Kidney (tissue), 14 donors: ENCODE results near the gene ACTA2. TPM values are rescaled to one million over a fixed set of nuclear protein-coding genes. Genes with fewer than 3 reads are reported as not detected.

ENCODE experiments used
- DNase-seq, 5 donors: peaks; one replicate each; pipeline ENCODE4 v3.0.0-alpha.2; 2013 to 2020
- FAIRE-seq: peaks from 2 replicates; lab custom pipeline; 2012; peaks lifted over from hg19 to GRCh38; lab: Jason Lieb, UNC
- H3K27ac ChIP-seq, 2 donors: one replicate each; pipeline ENCODE4 v1.7.0; 2013; ENCODE audit warnings: low read depth in 2 of 2, low read length in 2 of 2, inconsistent platforms in 1 of 2
- H3K27me3 ChIP-seq: one replicate; pipeline ENCODE4 v1.7.1; 2013; ENCODE audit warnings: low read length, inconsistent platforms; ENCODE audit not compliant: control insufficient read depth, insufficient read depth
- H3K36me3 ChIP-seq, 3 donors: one replicate each; pipeline versions ENCODE4 v1.7.0 to v1.7.1; 2013; ENCODE audit warnings: low read length in 3 of 3, control low read depth in 1 of 3, inconsistent platforms in 1 of 3; ENCODE audit not compliant: insufficient read depth in 3 of 3, control insufficient read depth in 2 of 3
- H3K4me1 ChIP-seq, 3 donors: one replicate each; pipeline versions ENCODE4 v1.7.0 to v1.7.1; 2013; ENCODE audit warnings: low read length in 3 of 3, inconsistent platforms in 1 of 3, low read depth in 1 of 3; ENCODE audit not compliant: control insufficient read depth in 2 of 3, insufficient read depth in 2 of 3
- H3K4me3 ChIP-seq, 3 donors: one replicate each; pipeline versions ENCODE4 v1.7.0 to v1.8.1; 2013; ENCODE audit warnings: low read length in 3 of 3, control low read depth in 1 of 3, inconsistent platforms in 1 of 3
- H3K9ac ChIP-seq, 3 donors: one replicate each; pipeline versions ENCODE4 v1.7.0 to v1.7.1; 2013; ENCODE audit warnings: low read length in 3 of 3, control low read depth in 1 of 3, inconsistent platforms in 1 of 3
- H3K9me3 ChIP-seq, 3 donors: one replicate each; pipeline versions ENCODE4 v1.7.0 to v1.7.1; 2013; ENCODE audit warnings: low read length in 3 of 3, control low read depth in 1 of 3, inconsistent platforms in 1 of 3; ENCODE audit not compliant: control insufficient read depth in 2 of 3, insufficient read depth in 1 of 3
- intact Hi-C: fragments of 100-400 bp; cut with DNase I; formaldehyde crosslinking; loops from one replicate; pipeline ENCODE4 v1.11.1; 2022
- polyA plus RNA-seq: library from polyadenylated mRNA; stranded (reverse); fragments of 350-450 nt; fragmentation: Illumina TruSeq; extraction: RNeasy Lipid Tissue Mini Kit (QIAGEN cat#74804); gene quantifications from one replicate; pipeline ENCODE4 v1.2.3, GENCODE V29; 2014; ENCODE audit warnings: low read depth, low replicate concordance; ENCODE audit not compliant: insufficient read depth
- total RNA-seq: library from RNA; stranded (reverse); fragmentation: NEBNext Ultra II Directional; extraction: Animal tissue kit (Norgen Biotek cat#: 25700); gene quantifications from one replicate; pipeline ENCODE4 v1.2.1, GENCODE V29; 2021
- TF ChIP-seq, protein P1 (sequence below): IDR thresholded peaks from 3 replicates; pipeline ENCODE4 v1.5.1; 2012; ENCODE audit warnings: mild to moderate bottlenecking, moderate library complexity, borderline replicate concordance; ENCODE audit not compliant: insufficient read depth; ENCODE audit errors: extremely low read depth
- donor health status: control.
- donor health status: control.
- donor health status: control.
- donor health status: control.
- donor health status: control.
- donor health status: DM: yes; HTN: yes; CAD: no.
- donor health status: Normal renal cell carcinoma (clear cell type).

Gene ACTA2
- total and polyA plus RNA-seq, 2 donors from 2014 or later, result 378 to 471 TPM

DNA sequence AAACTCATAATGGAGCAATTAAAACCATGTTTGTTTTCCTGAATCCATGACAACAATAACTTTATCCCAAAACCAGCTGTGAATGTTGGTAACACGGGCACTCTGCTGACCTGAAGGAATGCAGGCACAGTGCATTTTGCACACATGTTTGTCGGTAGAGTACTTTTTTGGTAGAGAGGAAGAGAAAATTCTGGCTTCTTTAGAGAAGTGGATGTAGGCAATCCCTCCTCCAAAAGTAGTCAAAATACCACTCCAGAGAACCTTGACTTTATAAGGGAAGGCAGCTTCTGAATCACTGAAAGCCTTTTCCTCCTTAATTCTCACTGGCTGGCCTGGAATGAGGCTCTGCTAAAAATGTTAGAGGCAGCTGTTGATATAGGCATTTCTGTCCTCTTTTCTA, 15.8 kb upstream of the ACTA2 start:
- DNase-seq (no peak), FAIRE-seq (no peak)
- intact Hi-C loops, result no loop called here
- no peaks in the 10 kb centered on the region for H3K36me3 ChIP-seq
- no peaks in the 10 kb centered on the region for H3K9me3 ChIP-seq
- H3K4me3 ChIP-seq, result no peak overlapping the region
- peaks cover 0 to 2% (median 0%) of the 10 kb centered on the region in 3 donors for H3K4me1 ChIP-seq
- no peaks in the 10 kb centered on the region for H3K27me3 ChIP-seq
- no peak overlapping the region for H3K27ac ChIP-seq
- H3K9ac ChIP-seq, result no peak overlapping the region
- TF ChIP-seq, protein P1, sequence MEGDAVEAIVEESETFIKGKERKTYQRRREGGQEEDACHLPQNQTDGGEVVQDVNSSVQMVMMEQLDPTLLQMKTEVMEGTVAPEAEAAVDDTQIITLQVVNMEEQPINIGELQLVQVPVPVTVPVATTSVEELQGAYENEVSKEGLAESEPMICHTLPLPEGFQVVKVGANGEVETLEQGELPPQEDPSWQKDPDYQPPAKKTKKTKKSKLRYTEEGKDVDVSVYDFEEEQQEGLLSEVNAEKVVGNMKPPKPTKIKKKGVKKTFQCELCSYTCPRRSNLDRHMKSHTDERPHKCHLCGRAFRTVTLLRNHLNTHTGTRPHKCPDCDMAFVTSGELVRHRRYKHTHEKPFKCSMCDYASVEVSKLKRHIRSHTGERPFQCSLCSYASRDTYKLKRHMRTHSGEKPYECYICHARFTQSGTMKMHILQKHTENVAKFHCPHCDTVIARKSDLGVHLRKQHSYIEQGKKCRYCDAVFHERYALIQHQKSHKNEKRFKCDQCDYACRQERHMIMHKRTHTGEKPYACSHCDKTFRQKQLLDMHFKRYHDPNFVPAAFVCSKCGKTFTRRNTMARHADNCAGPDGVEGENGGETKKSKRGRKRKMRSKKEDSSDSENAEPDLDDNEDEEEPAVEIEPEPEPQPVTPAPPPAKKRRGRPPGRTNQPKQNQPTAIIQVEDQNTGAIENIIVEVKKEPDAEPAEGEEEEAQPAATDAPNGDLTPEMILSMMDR, result no peak

DNA sequence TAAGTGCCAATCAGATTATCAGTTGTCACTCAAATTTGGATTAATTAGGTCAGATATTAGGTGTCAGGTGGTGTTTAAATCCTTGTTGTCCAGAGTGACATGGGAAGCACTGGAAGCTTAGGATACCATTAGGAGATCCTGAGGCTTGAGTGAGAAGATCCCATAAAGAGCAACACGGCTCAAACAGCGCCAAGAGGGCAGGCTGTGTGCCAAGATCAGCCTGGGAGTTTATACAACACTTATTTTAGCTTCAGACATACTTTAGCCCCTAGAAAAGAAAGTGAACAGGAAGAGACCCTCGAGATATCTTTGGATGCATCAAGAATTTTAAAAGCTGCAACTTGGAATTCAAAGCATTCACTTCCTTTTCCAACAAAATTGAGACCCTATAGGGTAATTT, 14.2 kb upstream of the ACTA2 start:
- TF ChIP-seq, protein P1, result no peak

DNA sequence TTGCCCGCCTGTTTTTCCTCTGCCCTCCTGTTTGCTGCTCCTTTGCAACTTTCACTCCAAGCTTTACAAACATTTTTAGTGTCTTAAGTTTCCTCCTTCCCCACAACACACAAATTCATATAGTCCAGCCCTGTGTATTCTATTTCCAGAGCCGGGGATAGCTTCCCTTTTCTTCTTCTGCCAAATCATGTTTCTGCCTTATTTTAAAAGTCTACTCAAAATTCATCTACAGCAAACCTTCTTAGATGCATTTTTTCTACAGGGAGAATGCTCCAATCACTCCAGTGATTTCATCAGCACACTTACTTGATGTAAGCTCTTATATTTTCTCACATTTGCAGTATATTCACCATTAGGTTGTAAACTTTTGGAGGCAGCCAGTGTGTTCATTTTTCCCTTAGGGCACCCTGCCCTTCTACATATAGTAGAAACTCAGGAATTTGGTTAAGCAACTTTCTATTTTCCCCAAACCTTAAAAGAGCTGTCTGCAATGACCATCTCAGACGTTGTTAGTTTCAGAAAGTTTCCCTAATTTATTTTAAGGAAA, 12.4 kb upstream of the ACTA2 start:
- DNase-seq, result no peak
- Histone ChIP-seq H3K9ac (no peak overlapping the region), H3K27me3 (no peaks in the 10 kb centered on the region), H3K4me3 (no peak overlapping the region), H3K4me1 (peaks cover 0 to 2% (median 0%) of the 10 kb centered on the region in 3 donors), H3K9me3 (no peaks in the 10 kb centered on the region), H3K27ac (no peak overlapping the region), H3K36me3 (no peaks in the 10 kb centered on the region)
- intact Hi-C loops, result no loop called here
- FAIRE-seq, result no peak
- TF ChIP-seq, protein P1, result no peak

More for the DNA sequence above, 14.2 kb upstream of the ACTA2 start:
- Histone ChIP-seq H3K36me3 (no peaks in the 10 kb centered on the region), H3K9ac (no peak overlapping the region), H3K27ac (no peak overlapping the region), H3K27me3 (no peaks in the 10 kb centered on the region), H3K4me1 (peaks cover 0 to 2% (median 0%) of the 10 kb centered on the region in 3 donors), H3K9me3 (no peaks in the 10 kb centered on the region), H3K4me3 (no peak overlapping the region)
- intact Hi-C loops, result no loop called here
- DNase-seq (no peak), FAIRE-seq (no peak)

DNA sequence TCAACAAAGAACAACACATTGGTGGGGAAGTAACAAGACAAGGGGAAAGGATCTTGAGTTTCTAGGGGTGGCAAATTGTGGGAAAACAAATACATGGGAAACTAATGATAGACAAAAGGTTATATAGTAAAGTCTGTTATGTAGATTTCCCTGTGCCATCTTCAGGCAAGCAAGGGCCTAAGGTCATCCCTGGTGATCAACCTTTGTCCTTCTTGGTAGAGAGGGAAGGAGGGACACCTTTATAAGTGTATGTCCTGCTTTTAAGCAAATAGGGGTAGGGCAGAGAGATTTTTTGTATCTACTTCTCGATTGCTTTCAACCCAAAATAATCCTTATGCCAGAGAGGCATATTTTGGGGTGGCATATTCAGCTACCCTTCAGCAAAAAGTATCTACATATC, 11.8 kb upstream of the ACTA2 start:
- FAIRE-seq, result no peak
- intact Hi-C loops, result no loop called here
- H3K36me3 ChIP-seq, result no peaks in the 10 kb centered on the region
- no peak overlapping the region for H3K27ac ChIP-seq
- H3K4me1 ChIP-seq, result peaks cover 0 to 2% (median 0%) of the 10 kb centered on the region in 3 donors
- no peaks in the 10 kb centered on the region for H3K27me3 ChIP-seq
- H3K9ac ChIP-seq, result no peak overlapping the region
- no peak overlapping the region for H3K4me3 ChIP-seq
- H3K9me3 ChIP-seq, result no peaks in the 10 kb centered on the region
- TF ChIP-seq, protein P1, result no peak
- no peak for DNase-seq
